ENCODE data around the gene CAPN13. TPM values are rescaled to one million over a fixed set of nuclear protein-coding genes. Genes with fewer than 3 reads are reported as not detected.
A peak's percentile ranks its signal among the peaks of the same experiment; 100 is the strongest.
"Not testable (repeated sequence)": the region's sequence is repeated elsewhere in the genome, so short reads cannot be mapped to it uniquely, and the experiment has no call there.

Gene CAPN13
- total RNA-seq, 1 donor from 2014 or later, result not detected

DNA sequence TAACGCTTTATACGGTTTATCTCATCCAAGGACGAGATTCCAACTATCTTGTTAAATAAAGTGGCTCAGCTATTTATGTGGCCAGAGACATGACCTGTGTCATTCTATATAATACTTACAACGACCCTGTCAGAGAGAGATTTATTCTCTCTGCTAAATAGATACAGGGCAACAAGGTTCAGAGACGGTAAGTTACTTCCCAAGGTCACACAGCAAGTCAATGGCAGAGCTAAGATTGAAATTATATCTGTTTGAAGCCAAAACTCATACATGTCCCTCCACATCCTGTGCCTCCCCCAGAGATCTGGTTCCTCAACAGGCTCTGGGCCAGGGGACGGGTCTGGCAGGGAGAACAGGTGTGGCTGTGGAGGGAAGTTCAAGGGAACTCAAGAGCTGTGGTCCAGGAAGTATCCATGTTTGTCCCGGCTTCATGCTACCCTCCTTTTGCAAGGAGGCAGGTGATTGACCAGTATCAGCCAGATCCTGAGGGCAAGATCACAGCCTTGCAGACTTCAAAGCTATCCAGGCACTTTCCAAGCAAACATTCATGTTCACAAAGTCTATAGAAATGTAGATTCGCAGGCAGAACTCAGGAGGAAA lies 99.8 kb downstream of the CAPN13 start:
- Histone ChIP-seq H3K36me3 (ENCODE audit: control insufficient read depth in 3 of 3, insufficient read depth in 3 of 3, low read length in 3 of 3) (no peaks in the 10 kb centered on the region), H3K9ac (ENCODE audit: low read depth in 1 of 3, low read length in 3 of 3) (no peak overlapping the region), H3K9me3 (ENCODE audit: control insufficient read depth in 3 of 3, low read length in 3 of 3) (no peaks in the 10 kb centered on the region), H3K4me1 (ENCODE audit: control insufficient read depth in 3 of 3, insufficient read depth in 3 of 3, low read length in 3 of 3) (peaks cover 4 to 10% (median 9%) of the 10 kb centered on the region in 3 donors), H3K4me3 (ENCODE audit: low read length in 3 of 3) (no peak overlapping the region), H3K27me3 (ENCODE audit: control insufficient read depth in 3 of 3, insufficient read depth in 3 of 3, low read length in 3 of 3) (no peaks in the 10 kb centered on the region), H3K27ac (ENCODE audit: low read depth, low read length) (no peak overlapping the region)

DNA sequence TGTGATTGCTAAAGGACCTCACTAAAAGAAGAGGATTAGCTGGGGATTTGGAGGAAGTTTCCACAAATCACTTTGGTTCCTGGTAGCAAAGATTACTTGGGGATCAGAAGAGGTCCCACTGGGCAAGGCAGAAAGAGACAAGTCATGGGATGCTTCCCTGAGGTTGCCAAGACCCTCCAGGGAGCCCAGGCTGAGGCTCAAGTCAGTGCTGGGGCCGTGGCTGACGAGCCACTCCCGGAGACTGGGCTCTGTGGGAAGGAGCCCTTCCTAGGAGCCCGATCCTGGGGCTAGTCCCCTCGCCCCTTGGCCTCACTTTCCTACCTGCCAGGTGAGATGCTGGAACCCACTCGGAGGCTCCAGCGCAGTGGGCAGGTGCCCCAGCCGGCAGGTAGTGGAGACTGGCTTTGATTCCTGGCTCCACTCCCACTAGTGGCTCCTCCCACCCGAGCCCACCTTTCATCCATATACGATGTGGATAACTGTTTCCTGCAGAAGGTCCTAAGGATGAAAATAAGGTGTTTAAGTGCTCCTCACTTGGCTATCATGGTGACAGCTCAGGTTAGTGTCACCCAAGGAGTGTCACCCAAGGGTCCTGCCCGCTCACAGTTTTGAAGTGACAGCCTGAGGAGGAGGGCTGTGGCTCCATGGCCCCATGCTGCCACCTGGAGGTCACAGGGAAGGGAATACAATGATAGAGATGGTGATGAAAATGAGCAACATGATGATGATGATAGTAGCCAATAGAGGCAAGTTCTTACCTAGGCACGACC lies 100.5 kb downstream of the CAPN13 start:
- Histone ChIP-seq H3K36me3 (ENCODE audit: control insufficient read depth in 3 of 3, insufficient read depth in 3 of 3, low read length in 3 of 3) (no peaks in the 10 kb centered on the region), H3K4me1 (ENCODE audit: control insufficient read depth in 3 of 3, insufficient read depth in 3 of 3, low read length in 3 of 3) (peaks cover 4 to 10% (median 9%) of the 10 kb centered on the region in 3 donors), H3K4me3 (ENCODE audit: low read length in 3 of 3) (no peak overlapping the region), H3K9me3 (ENCODE audit: control insufficient read depth in 3 of 3, low read length in 3 of 3) (no peaks in the 10 kb centered on the region), H3K27ac (ENCODE audit: low read depth, low read length) (no peak overlapping the region), H3K27me3 (ENCODE audit: control insufficient read depth in 3 of 3, insufficient read depth in 3 of 3, low read length in 3 of 3) (no peaks in the 10 kb centered on the region), H3K9ac (ENCODE audit: low read depth in 1 of 3, low read length in 3 of 3) (no peak overlapping the region)

DNA sequence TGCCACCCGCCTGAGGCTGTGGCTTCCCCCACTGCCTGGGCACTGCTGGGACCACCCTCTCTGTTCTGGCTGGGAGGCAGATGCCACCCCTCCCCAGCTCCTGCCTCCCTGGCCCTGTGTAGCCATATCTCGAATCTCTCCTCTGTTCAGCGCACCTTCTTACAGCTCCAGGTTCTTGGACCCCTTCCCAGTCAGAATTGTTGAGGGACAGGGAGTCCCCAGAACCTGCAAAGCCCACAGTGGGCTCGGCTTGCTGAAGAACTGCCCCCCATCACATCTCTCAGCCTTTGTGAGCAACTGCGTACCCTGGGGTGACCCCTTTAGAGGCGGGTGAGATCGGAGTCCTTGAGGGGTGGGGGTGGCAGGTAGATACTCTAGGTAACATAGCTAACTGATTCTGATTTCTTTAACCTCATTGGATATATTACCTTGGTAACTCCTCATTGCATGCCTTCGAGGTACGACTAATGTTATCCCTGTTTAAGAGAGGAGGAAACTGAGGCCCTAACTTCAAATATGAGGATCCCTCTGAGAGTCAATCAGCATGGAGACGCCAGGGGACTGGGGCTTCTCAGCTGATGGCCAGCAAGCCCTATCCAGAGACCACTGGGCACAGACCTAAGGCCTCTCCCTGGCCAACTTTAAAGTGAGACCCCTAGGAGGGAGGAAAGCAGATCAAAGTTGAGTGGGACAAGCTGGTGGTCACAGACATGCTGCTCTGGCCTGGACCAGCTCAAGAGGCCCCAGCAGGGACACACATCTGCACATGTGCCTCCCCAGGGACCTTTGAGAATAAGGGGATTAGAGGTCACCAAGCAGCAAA lies 101.3 kb downstream of the CAPN13 start:
- H3K27ac ChIP-seq (ENCODE audit: low read depth, low read length), result peak overlapping the region; percentile 39
- no peak overlapping the region for H3K9ac ChIP-seq (ENCODE audit: low read depth in 1 of 3, low read length in 3 of 3)
- peaks cover 0 to 10% (median 6%) of the 10 kb centered on the region in 3 donors for H3K4me1 ChIP-seq (ENCODE audit: control insufficient read depth in 3 of 3, insufficient read depth in 3 of 3, low read length in 3 of 3)
- no peaks in the 10 kb centered on the region for H3K36me3 ChIP-seq (ENCODE audit: control insufficient read depth in 3 of 3, insufficient read depth in 3 of 3, low read length in 3 of 3)
- H3K4me3 ChIP-seq (ENCODE audit: low read length in 3 of 3), result no peak overlapping the region
- H3K27me3 ChIP-seq (ENCODE audit: control insufficient read depth in 3 of 3, insufficient read depth in 3 of 3, low read length in 3 of 3), result no peaks in the 10 kb centered on the region
- no peaks in the 10 kb centered on the region for H3K9me3 ChIP-seq (ENCODE audit: control insufficient read depth in 3 of 3, low read length in 3 of 3)

DNA sequence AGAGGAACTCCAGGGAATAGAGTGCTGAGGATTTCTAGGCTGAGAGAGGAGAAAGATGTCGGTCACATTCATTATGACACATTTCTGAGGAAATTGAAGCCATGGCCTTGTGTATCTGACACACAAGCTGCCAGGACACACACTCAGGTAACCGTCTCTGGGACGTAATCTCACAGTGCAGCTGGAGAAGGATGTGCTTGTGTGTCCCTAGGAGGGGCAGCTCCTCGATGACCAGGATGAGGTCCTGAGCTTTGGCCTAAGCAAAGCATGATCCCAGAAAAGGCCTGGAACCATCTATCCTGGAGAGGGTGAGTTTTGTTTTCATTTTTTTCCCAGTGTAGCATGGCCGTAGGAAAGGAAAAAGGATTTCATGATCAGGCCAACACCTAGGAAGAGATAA lies 102.2 kb downstream of the CAPN13 start:
- H3K27me3 ChIP-seq (ENCODE audit: control insufficient read depth in 3 of 3, insufficient read depth in 3 of 3, low read length in 3 of 3), result no peaks in the 10 kb centered on the region
- H3K9me3 ChIP-seq (ENCODE audit: control insufficient read depth in 3 of 3, low read length in 3 of 3), result no peaks in the 10 kb centered on the region
- no peak overlapping the region for H3K9ac ChIP-seq (ENCODE audit: low read depth in 1 of 3, low read length in 3 of 3)
- H3K4me1 ChIP-seq (ENCODE audit: control insufficient read depth in 3 of 3, insufficient read depth in 3 of 3, low read length in 3 of 3), result peaks cover 0 to 10% (median 6%) of the 10 kb centered on the region in 3 donors
- no peak overlapping the region for H3K4me3 ChIP-seq (ENCODE audit: low read length in 3 of 3)
- peak overlapping the region; percentile 39 for H3K27ac ChIP-seq (ENCODE audit: low read depth, low read length)
- H3K36me3 ChIP-seq (ENCODE audit: control insufficient read depth in 3 of 3, insufficient read depth in 3 of 3, low read length in 3 of 3), result no peaks in the 10 kb centered on the region

GRCh38 chr2:30704309-30705020 lies 102.8 kb downstream of the CAPN13 start:
- H3K27me3 ChIP-seq (ENCODE audit: control insufficient read depth in 3 of 3, insufficient read depth in 3 of 3, low read length in 3 of 3), result no peaks in the 10 kb centered on the region
- peak overlapping the region; percentile 39 for H3K27ac ChIP-seq (ENCODE audit: low read depth, low read length)
- H3K36me3 ChIP-seq (ENCODE audit: control insufficient read depth in 3 of 3, insufficient read depth in 3 of 3, low read length in 3 of 3), result no peaks in the 10 kb centered on the region
- H3K4me3 ChIP-seq (ENCODE audit: low read length in 3 of 3), result no peak overlapping the region
- H3K9me3 ChIP-seq (ENCODE audit: control insufficient read depth in 3 of 3, low read length in 3 of 3), result no peaks in the 10 kb centered on the region
- H3K4me1 ChIP-seq (ENCODE audit: control insufficient read depth in 3 of 3, insufficient read depth in 3 of 3, low read length in 3 of 3), result peaks cover 0 to 10% (median 6%) of the 10 kb centered on the region in 3 donors
- H3K9ac ChIP-seq (ENCODE audit: low read depth in 1 of 3, low read length in 3 of 3), result no peak overlapping the region

- H3K27me3 ChIP-seq (ENCODE audit: control insufficient read depth in 3 of 3, insufficient read depth in 3 of 3, low read length in 3 of 3), result no peaks in the 10 kb centered on the region
- H3K9me3 ChIP-seq (ENCODE audit: control insufficient read depth in 3 of 3, low read length in 3 of 3), result no peaks in the 10 kb centered on the region
- no peak overlapping the region for H3K4me3 ChIP-seq (ENCODE audit: low read length in 3 of 3)
- H3K4me1 ChIP-seq (ENCODE audit: control insufficient read depth in 3 of 3, insufficient read depth in 3 of 3, low read length in 3 of 3), result peaks cover 0 to 5% (median 2%) of the 10 kb centered on the region in 3 donors
- no peak overlapping the region for H3K27ac ChIP-seq (ENCODE audit: low read depth, low read length)
- H3K36me3 ChIP-seq (ENCODE audit: control insufficient read depth in 3 of 3, insufficient read depth in 3 of 3, low read length in 3 of 3), result no peaks in the 10 kb centered on the region
- no peak overlapping the region for H3K9ac ChIP-seq (ENCODE audit: low read depth in 1 of 3, low read length in 3 of 3)
Observed at GRCh38 chr2:30702694-30703093, 104.6 kb downstream of the CAPN13 start.

GRCh38 chr2:30701782-30702181 lies 105.5 kb downstream of the CAPN13 start:
- peaks cover 0 to 2% (median 2%) of the 10 kb centered on the region in 3 donors for H3K4me1 ChIP-seq (ENCODE audit: control insufficient read depth in 3 of 3, insufficient read depth in 3 of 3, low read length in 3 of 3)
- no peaks in the 10 kb centered on the region for H3K9me3 ChIP-seq (ENCODE audit: control insufficient read depth in 3 of 3, low read length in 3 of 3)
- no peak overlapping the region for H3K4me3 ChIP-seq (ENCODE audit: low read length in 3 of 3)
- H3K27ac ChIP-seq (ENCODE audit: low read depth, low read length), result no peak overlapping the region
- H3K36me3 ChIP-seq (ENCODE audit: control insufficient read depth in 3 of 3, insufficient read depth in 3 of 3, low read length in 3 of 3), result no peaks in the 10 kb centered on the region
- no peak overlapping the region for H3K9ac ChIP-seq (ENCODE audit: low read depth in 1 of 3, low read length in 3 of 3)
- H3K27me3 ChIP-seq (ENCODE audit: control insufficient read depth in 3 of 3, insufficient read depth in 3 of 3, low read length in 3 of 3), result no peaks in the 10 kb centered on the region

DNA sequence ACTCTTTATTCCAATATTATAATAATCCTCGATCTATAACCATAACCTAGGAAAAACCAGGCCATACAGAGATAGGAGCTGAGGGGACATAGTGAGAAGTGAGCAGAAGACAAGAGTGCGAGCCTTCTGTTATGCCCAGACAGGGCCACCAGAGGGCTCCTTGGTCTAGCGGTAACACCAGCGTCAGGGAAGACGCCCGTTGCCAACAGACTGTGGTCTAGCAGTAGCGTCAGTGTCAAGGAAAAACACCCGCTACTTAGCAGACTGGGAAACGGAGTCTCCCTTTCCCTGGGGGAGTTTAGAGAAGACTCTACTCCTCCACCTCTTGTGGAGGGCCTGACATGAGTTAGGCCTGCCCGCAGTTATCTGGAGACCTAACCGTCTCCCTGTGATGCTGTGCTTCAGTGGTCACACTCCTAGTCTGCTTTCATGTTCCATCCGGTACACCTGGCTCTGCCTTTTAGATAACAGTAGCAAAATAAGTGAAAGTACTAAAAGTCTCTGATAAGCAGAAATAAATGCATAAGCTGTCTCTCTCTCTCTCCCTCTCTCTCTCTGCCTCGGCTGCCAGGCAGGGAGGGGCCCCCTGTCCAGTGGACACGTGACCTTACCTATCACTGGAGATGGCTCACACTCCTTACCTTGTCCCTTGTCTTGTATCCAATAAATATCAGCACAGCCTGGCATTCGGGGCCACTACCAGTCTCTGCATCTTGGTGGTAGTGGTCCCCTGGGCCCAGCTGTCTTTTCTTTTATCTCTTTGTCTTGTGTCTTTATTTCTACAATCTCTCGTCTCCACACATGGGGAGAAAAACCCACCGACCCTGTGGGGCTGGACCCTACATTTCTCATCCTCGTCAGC lies 109.8 kb downstream of the CAPN13 start:
- H3K27me3 ChIP-seq (ENCODE audit: control insufficient read depth in 3 of 3, insufficient read depth in 3 of 3, low read length in 3 of 3); H3K9me3 ChIP-seq (ENCODE audit: control insufficient read depth in 3 of 3, low read length in 3 of 3); H3K36me3 ChIP-seq (ENCODE audit: control insufficient read depth in 3 of 3, insufficient read depth in 3 of 3, low read length in 3 of 3); H3K9ac ChIP-seq (ENCODE audit: low read depth in 1 of 3, low read length in 3 of 3); H3K27ac ChIP-seq (ENCODE audit: low read depth, low read length); H3K4me3 ChIP-seq (ENCODE audit: low read length in 3 of 3): not testable (repeated sequence)
- H3K4me1 ChIP-seq (ENCODE audit: control insufficient read depth in 3 of 3, insufficient read depth in 3 of 3, low read length in 3 of 3), result peaks cover 14 to 18% (median 14%) of the 10 kb centered on the region in 3 donors

GRCh38 chr2:30695749-30696148 lies 111.5 kb downstream of the CAPN13 start:
- no peak overlapping the region for H3K9ac ChIP-seq (ENCODE audit: low read depth in 1 of 3, low read length in 3 of 3)
- peaks cover 14 to 18% (median 14%) of the 10 kb centered on the region in 3 donors for H3K4me1 ChIP-seq (ENCODE audit: control insufficient read depth in 3 of 3, insufficient read depth in 3 of 3, low read length in 3 of 3)
- no peaks in the 10 kb centered on the region for H3K9me3 ChIP-seq (ENCODE audit: control insufficient read depth in 3 of 3, low read length in 3 of 3)
- H3K27me3 ChIP-seq (ENCODE audit: control insufficient read depth in 3 of 3, insufficient read depth in 3 of 3, low read length in 3 of 3), result no peaks in the 10 kb centered on the region
- H3K36me3 ChIP-seq (ENCODE audit: control insufficient read depth in 3 of 3, insufficient read depth in 3 of 3, low read length in 3 of 3), result no peaks in the 10 kb centered on the region
- no peak overlapping the region for H3K27ac ChIP-seq (ENCODE audit: low read depth, low read length)
- H3K4me3 ChIP-seq (ENCODE audit: low read length in 3 of 3), result no peak overlapping the region

Data from skeletal muscle tissue (tissue), 4 donors.